GM19043 (cell line): ENCODE measurements around the gene NFATC2IP.
"Not testable (repeated sequence)": the region's sequence is repeated elsewhere in the genome, so short reads cannot be mapped to it uniquely, and the experiment has no call there.

Experiments
- ATAC-seq: cut with Tn5 transposase; IDR thresholded peaks from one replicate; pipeline ENCODE4 v1.9.1; 2021; ENCODE audit warnings: low read depth; ENCODE audit not compliant: unreplicated experiment

Gene NFATC2IP

DNA sequence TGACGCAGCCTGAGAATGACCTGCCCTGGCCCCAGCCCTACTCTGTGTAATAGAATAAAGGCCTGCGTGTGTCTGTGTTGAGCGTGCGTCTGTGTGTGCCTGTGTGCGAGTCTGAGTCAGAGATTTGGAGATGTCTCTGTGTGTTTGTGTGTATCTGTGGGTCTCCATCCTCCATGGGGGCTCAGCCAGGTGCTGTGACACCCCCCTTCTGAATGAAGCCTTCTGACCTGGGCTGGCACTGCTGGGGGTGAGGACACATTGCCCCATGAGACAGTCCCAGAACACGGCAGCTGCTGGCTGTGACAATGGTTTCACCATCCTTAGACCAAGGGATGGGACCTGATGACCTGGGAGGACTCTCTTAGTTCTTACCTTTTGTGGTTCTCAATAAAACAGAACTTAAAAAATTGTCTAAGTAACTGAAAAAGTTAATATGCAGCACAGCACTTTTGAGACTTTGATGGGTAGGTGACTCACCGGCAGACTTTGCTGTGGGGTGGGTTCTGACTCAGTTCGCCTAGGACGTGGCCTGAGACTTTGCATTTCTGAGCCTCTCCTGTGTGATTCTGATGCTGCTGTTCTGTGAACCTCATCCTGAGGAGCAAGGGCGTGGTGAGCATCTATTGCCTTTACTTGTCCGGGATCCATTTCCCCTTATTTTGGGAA, 39.8 kb downstream of the NFATC2IP start:
- no peak for ATAC-seq

- ATAC-seq: no peak
Measured at GRCh38 chr16:28991687-28992086, 41.0 kb downstream of the NFATC2IP start.

GRCh38 chr16:28992496-28992895, 41.8 kb downstream of the NFATC2IP start:
- no peak for ATAC-seq

- no peak for ATAC-seq
Measured at GRCh38 chr16:28998837-28999236, 48.1 kb downstream of the NFATC2IP start.

DNA sequence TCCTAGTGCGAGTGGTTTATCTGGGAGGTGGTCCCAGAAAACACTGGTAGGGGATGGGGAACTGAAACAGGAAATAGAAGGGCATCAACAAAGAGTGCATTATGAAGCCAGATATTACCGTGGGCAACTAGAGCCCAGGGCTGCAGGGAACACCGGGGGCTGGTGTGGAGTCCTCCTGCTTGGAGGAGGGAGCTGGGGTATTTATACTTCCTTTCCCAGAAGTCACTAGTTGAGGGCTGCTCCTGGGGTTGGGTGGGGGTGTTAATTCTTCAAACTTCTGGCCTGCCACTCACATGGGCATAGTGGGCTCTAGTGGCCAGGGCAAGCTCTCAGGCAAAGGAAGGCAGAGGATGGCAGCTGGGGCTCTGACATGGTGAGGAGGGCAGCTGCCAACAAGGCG, 48.8 kb downstream of the NFATC2IP start:
- no peak for ATAC-seq

GRCh38 chr16:29000019-29000418, 49.3 kb downstream of the NFATC2IP start:
- ATAC-seq: no peak

GRCh38 chr16:29004496-29005139, 53.9 kb downstream of the NFATC2IP start:
- ATAC-seq: not testable (repeated sequence)

GRCh38 chr16:29007730-29008593, 57.2 kb downstream of the NFATC2IP start:
- no peak for ATAC-seq

DNA sequence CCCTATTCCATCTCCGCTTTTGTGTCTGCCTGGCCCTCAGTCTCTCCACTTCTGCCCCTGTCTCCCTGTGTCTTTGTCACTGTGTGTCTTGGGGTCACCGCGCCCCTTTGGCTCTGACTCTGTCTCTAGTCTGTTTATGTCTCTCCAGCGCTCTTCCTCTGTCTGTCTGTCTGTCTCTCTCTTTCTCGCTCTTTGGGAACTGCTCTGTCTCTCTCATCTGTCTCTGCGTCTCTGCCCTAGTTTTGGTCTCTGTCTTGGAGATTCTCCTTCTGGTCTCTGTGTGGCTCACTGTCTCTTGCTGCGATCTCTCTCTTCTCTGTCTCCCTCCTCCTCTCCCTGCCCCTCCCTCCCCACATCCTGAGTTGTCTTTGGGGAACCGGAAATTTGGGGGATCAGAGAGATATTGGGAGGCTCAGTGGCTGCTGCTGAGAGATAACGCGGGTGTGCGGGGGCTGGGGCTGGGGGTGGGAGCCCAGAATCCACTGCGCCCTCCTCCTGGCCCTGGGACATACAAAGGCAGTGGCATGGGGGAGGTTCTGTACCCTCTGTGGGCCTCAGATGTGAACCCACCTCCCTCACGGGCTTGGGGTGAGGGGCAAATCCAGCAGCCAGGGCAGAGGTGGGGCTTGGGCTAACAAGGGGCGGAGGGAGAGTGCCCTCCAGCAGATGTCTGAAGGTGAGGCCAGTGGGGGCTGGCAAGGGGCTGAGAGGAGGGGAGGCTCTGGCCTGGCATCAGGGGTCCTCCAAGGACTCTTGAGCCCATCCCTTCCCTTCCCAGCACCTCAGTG, 58.5 kb downstream of the NFATC2IP start:
- ATAC-seq: no peak

DNA sequence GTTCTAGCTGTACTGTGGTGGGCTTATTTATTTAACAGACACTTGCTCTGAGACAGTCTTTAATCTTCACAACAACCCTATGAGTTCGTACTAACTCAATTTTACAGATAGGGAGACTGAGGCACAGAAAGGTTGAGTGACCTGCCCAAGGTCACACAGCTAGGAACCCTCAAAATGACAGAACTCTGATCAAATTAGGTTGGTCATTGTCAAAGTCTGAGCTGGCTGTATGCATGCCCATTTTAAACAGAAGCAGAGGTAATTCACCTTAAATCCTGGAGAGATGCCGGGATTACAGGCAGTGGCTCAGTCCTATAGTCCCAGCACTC, 59.1 kb downstream of the NFATC2IP start:
- no peak for ATAC-seq

- ATAC-seq: no peak
Measured at GRCh38 chr16:29011112-29011511, 60.4 kb downstream of the NFATC2IP start.

DNA sequence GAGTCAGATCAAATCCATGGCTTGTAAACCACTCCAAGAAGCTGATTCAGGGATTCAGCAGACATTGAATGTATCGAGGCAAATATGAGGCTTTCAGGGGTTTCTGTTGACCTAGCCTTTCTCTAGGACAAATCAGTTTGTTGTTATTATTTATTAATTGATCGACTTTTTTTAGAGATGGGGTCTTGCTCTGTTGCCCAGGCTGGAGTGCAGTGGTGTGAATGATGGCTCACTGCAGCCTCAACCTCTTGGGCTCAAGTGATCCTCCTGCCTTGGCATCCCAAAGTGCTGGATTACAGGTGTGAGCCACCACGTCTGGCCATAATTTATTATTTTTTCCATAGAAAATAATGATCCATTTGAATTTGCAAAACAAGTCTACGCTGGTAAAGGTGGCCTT, 61.1 kb downstream of the NFATC2IP start:
- no peak for ATAC-seq

DNA sequence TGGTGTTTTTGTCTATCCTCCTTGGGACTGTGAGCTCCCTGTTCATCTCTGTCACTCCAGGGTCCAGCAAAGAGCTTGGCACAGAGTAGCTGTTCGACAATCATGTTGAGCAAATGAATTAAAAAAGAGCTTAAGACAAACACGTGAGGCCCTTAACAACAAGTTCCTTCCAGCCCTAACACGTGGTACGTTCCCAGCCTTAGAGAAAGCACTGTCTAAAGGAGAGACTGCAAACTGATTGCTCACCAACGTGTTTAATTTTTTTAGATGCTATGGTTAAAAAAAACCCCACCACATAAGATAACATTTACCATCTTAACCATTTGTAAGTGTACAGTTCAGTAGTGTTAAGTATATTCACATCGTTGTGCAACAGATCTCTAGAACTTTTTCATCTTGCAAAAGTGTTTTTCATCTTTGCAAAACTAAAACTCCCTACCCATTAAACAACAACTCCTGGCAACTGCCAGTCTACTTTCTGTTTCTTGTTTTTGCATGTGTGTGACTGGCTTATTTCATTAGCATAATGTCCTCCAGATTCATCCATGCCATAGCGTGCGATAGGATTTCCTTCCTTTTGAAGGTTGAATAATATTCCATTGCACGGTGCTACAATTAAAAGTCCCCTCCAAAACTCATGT, 62.3 kb downstream of the NFATC2IP start:
- no peak for ATAC-seq

DNA sequence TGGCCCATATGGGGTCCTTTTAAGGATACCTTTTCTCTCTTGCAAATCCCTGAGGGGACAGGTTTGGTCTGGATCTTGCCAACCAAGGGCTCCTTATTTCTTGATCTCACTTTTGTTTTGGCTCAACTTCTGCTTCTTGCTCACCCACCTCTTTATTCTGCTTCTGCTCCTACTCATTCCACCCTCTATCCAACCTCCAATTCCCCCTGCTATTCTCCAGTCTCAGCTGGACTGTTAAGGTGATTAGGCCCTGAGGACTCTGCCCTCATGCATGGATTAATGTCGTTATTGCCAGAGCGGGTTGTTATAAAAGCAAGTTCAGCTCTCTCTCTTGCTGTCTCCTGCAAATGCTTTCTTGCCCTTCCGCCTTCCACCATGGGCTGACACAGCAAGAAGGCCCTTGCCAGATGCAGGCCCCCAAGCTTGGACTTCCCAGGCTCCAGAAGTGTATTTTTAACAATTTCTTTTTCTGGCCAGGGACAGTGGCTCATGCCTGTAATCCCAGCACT, 63.9 kb downstream of the NFATC2IP start:
- no peak for ATAC-seq
